ENCODE data around the gene UBE2S.
"Not testable (repeated sequence)": the region's sequence is repeated elsewhere in the genome, so short reads cannot be mapped to it uniquely, and the experiment has no call there.

UBE2S gene

DNA sequence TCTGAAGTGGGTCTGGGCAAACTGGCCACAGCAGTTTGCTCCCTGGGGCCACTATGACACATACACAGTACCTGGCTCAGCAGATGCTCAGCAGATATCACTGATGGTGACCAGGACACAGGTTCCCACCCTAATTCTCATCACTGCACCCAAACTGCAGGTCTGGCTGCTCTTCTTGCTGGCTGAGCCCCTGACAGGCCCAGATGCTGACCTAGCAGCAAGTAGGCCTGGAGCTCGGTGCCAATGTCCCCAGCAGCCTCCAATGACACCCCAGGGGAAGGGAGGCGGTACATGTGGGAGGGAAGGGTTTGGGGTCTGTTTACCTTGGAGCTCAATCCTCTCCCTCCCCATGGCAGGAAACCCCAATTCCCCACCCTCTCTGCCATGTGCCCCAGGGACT, 5.1 kb downstream of the UBE2S start:
- DNase-seq = no peak

GRCh38 chr19:55401390-55401789, 6.2 kb downstream of the UBE2S start:
- DNase-seq = not testable (repeated sequence)

DNA sequence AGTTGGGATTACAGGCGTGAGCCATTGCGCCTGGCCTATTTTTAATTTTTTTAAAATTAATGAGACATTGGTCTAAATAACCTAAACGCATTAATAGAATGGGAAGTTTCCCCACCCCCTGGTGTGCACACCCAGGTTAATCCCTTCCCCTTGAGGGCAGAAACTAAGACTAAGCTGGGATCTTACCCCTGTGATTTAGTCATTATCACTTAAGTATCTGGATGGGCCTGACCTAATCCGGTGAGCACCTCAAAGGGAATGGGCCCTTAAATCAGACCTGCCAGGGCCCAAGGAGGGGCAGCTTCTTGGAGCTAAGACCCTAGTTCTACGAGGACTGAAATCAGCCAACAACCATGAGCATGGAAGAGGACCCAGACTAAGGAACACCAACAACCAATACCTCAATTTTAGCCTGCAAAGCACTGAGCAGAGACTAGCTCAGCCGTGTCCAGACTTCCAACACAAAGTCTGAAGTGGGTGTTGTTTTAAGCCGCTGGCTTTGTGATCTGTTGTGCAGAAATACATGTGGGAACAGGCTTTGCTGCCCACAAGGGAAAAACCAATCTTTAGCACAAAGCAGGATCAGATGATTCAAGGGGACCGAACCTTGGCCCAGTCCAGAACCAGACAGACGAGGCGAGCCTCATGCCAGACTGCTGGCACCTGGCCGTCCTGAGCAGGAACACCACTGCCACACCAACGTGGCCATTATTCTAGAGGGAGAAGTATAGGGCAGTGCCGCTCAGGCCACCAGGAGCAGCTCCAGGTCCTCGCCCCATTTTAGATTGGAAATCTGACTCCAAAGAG, 7.1 kb downstream of the UBE2S start:
- no peak for DNase-seq

GRCh38 chr19:55398200-55398925, 9.2 kb downstream of the UBE2S start:
- no peak for DNase-seq

GRCh38 chr19:55392820-55393761, 14.5 kb downstream of the UBE2S start:
- DNase-seq = no peak

- DNase-seq = no peak
Observed at GRCh38 chr19:55391702-55392615, 15.6 kb downstream of the UBE2S start.

- no peak for DNase-seq
Observed at GRCh38 chr19:55391191-55391670, 16.4 kb downstream of the UBE2S start.

- no peak for DNase-seq
Observed at GRCh38 chr19:55390461-55390880, 17.1 kb downstream of the UBE2S start.

- no peak for DNase-seq
Observed at GRCh38 chr19:55389386-55390317, 17.9 kb downstream of the UBE2S start.

- no peak for DNase-seq
Observed at GRCh38 chr19:55387736-55388497, 19.7 kb downstream of the UBE2S start.

DNA sequence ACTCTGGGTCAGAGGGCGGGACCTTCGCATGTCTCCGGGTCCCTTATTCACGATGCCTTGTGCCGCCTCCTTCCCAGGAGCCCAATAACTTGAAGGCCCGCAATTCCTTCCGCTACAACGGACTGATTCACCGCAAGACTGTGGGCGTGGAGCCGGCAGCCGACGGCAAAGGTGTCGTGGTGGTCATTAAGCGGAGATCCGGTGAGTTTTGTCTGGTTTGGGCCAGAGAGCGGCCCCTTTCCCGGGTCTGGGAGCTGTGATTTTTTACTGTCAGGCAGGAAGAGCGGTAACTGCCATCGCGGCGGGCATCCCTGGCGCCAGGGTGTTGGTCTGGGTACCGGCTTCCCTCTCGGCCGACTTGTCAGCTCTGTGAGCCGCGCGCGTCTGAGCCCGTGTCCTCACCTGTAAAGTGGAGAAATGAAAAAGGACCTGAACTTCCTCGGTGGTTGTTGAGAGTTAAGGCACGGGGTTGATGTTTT, 21.1 kb downstream of the UBE2S start:
- DNase-seq = no peak

- peak; percentile 97 to 98 for DNase-seq
Observed at GRCh38 chr19:55385724-55386492, 21.7 kb downstream of the UBE2S start, which contains the start of gene RPL28. RPL28 (plus strand) TSS chr19:55385932; CDS start chr19:55386358, 426 bp downstream.

GRCh38 chr19:55384920-55385723, 22.5 kb downstream of the UBE2S start:
- peak; percentile 93 to 95 for DNase-seq

- DNase-seq = peak; percentile 23 to 54
Observed at GRCh38 chr19:55384131-55384919, 23.3 kb downstream of the UBE2S start, which contains the start of gene TMEM238. TMEM238 (minus strand) TSS chr19:55384292; CDS start chr19:55384259, 33 bp downstream.

- DNase-seq = peak; percentile 19 to 25
Observed at GRCh38 chr19:55383279-55384130, 24.1 kb downstream of the UBE2S start.
